HG03135 (cell line): ENCODE data around the gene GAB1.

ENCODE experiments used
- ATAC-seq: cut with Tn5 transposase; IDR thresholded peaks from one replicate; pipeline ENCODE4 v1.9.1; 2021; ENCODE audit warnings: mild to moderate bottlenecking, moderate library complexity; ENCODE audit not compliant: unreplicated experiment

GAB1 gene

GRCh38 chr4:143473334-143474126 is 136.9 kb downstream of the GAB1 start:
- ATAC-seq, result peak; percentile 75

GRCh38 chr4:143477487-143477886 is 140.8 kb downstream of the GAB1 start:
- no peak for ATAC-seq

GRCh38 chr4:143481361-143481760 is 144.7 kb downstream of the GAB1 start:
- no peak for ATAC-seq

- peak; percentile 70 for ATAC-seq
Measured at GRCh38 chr4:143482840-143483239, 146.2 kb downstream of the GAB1 start.

GRCh38 chr4:143486314-143486713 is 149.6 kb downstream of the GAB1 start:
- no peak for ATAC-seq

GRCh38 chr4:143488687-143489086 is 152.0 kb downstream of the GAB1 start:
- no peak for ATAC-seq

GRCh38 chr4:143489106-143489505 is 152.4 kb downstream of the GAB1 start:
- no peak for ATAC-seq

- no peak for ATAC-seq
Measured at GRCh38 chr4:143498021-143498420, 161.3 kb downstream of the GAB1 start.

GRCh38 chr4:143502231-143502630 is 165.6 kb downstream of the GAB1 start:
- ATAC-seq, result no peak

- no peak for ATAC-seq
Measured at GRCh38 chr4:143506031-143506430, 169.4 kb downstream of the GAB1 start.

GRCh38 chr4:143511906-143512305 is 175.2 kb downstream of the GAB1 start:
- no peak for ATAC-seq

GRCh38 chr4:143512978-143513313 is 176.3 kb downstream of the GAB1 start:
- peak; percentile 40 for ATAC-seq

- peak; percentile 86 for ATAC-seq
Measured at GRCh38 chr4:143513314-143514168, 176.9 kb downstream of the GAB1 start, which contains the start of gene SMARCA5. Gene SMARCA5 (plus strand): TSS chr4:143513702. CDS start chr4:143513925, 223 bp downstream.

GRCh38 chr4:143514169-143514495 is 177.5 kb downstream of the GAB1 start:
- ATAC-seq, result no peak

GRCh38 chr4:143514497-143514896 is 177.8 kb downstream of the GAB1 start:
- ATAC-seq, result no peak

- no peak for ATAC-seq
Measured at GRCh38 chr4:143514901-143515300, 178.2 kb downstream of the GAB1 start.

- ATAC-seq, result no peak
Measured at GRCh38 chr4:143515905-143516304, 179.2 kb downstream of the GAB1 start.

- no peak for ATAC-seq
Measured at GRCh38 chr4:143517764-143518163, 181.1 kb downstream of the GAB1 start.
